ENCODE data around the gene ITPKC. TPM values are rescaled to one million over a fixed set of nuclear protein-coding genes. Genes with fewer than 3 reads are reported as not detected.

ITPKC gene
- total and polyA plus RNA-seq, 10 of the 15 experiments (the other 5 are each of a cell fraction or from before 2014, with no cell fraction given): 0.03 to 6.4 (median 3.5) TPM

GRCh38 chr19:40690050-40690692 lies 26.7 kb upstream of the ITPKC start, which contains the start of gene NUMBL:
TSS of gene NUMBL (minus strand) at chr19:40690651. CDS start at chr19:40690483, 168 bp downstream.
- in situ Hi-C loops (cut with MboI) (no loop called here), intact Hi-C loops (cut with micrococcal nuclease; ENCODE audit: unreplicated experiment) (no loop called here)
- Histone ChIP-seq H3K4me1 (ENCODE audit: control insufficient read depth, insufficient read depth, low read length) (peaks cover 26% of the 10 kb centered on the region), H3K36me3 (ENCODE audit: control insufficient read depth in 2 of 2, insufficient read depth in 2 of 2, low read length in 1 of 2) (no peaks in the 10 kb centered on the region; a peak in 1 of 4 replicates), H3K9ac (ENCODE audit: control insufficient read depth, insufficient read depth, low read length) (peak within 1 kb of the TSS; percentile 69), H4K20me1 (ENCODE audit: control insufficient read depth, insufficient read depth) (no peaks in the 10 kb centered on the region), H3K27me3 (replicated peaks in 1 of 2; ENCODE audit: control insufficient read depth in 2 of 2, insufficient read depth in 2 of 2, low read length in 1 of 2) (no peaks in the 10 kb centered on the region), H3K4me2 (ENCODE audit: control insufficient read depth, insufficient read depth) (peak within 1 kb of the TSS; percentile 95), H3K79me2 (ENCODE audit: control insufficient read depth, insufficient read depth, low read length) (no peaks in the 10 kb centered on the region), H2AFZ (ENCODE audit: control insufficient read depth, low read depth, low read length) (peak within 1 kb of the TSS; percentile 81), H3K9me3 (replicated peaks; ENCODE audit: control insufficient read depth, insufficient read depth, low read length) (no peaks in the 10 kb centered on the region), H3K27ac (ENCODE audit: control insufficient read depth, insufficient read depth) (peak within 1 kb of the TSS; percentile 72), H3K4me3 (peak within 1 kb of the TSS; percentile 92)
- ATAC-seq (peak; percentile 62), FAIRE-seq (no peak), DNase-seq (ENCODE audit: low read depth, low spot score) (no peak)
- no TSS peak for BruUV-seq (replicated peaks)
- POLR2A ChIA-PET: interaction anchor here (0.5 to 1.9 kb wide), 7 partner anchors 24 to 109 kb away, joined by 3 to 10 read pairs (median 6); partner anchors contain the start of genes ACTMAP, EGLN2 and SNRPA
- WGBS (ENCODE audit: insufficient coverage, insufficient replicate concordance, low lambda C conversion rate, missing lambda C conversion rate): 9% methylated on average over 22 of the region's 50 CpGs
- CTCF ChIA-PET: interaction anchor here (0.9 to 1.4 kb wide), 3 partner anchors 27 to 130 kb away, joined by 3 to 4 read pairs (median 4); partner anchors contain the start of gene RAB4B
- SMC1A ChIA-PET (ENCODE audit: uncharacterized antibody, unreplicated experiment): interaction anchor here (0.7 to 1.3 kb wide), 2 partner anchors 89 to 130 kb away, joined by 4 read pairs; no protein-coding TSS in a partner anchor
- RAD21 ChIA-PET (ENCODE audit: unreplicated experiment): interaction anchor here (0.7 to 1.7 kb wide), 7 partner anchors 15 to 573 kb away, joined by 3 to 6 read pairs (median 4); partner anchors contain the start of genes ACTMAP, RAB4B and SNRPA
- TF ChIP-seq POLR2AphosphoS5 (IDR thresholded peaks at IDR 0.05; ENCODE audit: low read length) (no peak), NR2C1 (IDR thresholded peaks at IDR 0.05) (0 out of 2 replicates have a peak, but pooled peaks have one; percentile 19), TCF12 (IDR thresholded peaks at IDR 0.05; ENCODE audit: low read depth, low read length) (0 out of 2 replicates have a peak, but pooled peaks have one; percentile 3), BHLHE40 (IDR thresholded peaks at IDR 0.05; ENCODE audit: borderline replicate concordance in 1 of 2, low read depth in 2 of 2, low read length in 1 of 2) (peak in 1 of 2 experiments; percentile 82; a peak in 2 of 4 replicates), DPF2 (IDR thresholded peaks at IDR 0.05) (peak; percentile 47), ATF3 (IDR thresholded peaks at IDR 0.05; ENCODE audit: borderline replicate concordance, extremely low read depth, low read depth, low read length) (no peak), EGR1 (IDR thresholded peaks at IDR 0.05; ENCODE audit: borderline replicate concordance in 1 of 2, low read depth in 2 of 2, low read length in 2 of 2) (peak in 1 of 2 experiments; percentile 75; a peak in 1 of 3 replicates), LARP7 (IDR thresholded peaks at IDR 0.05) (peak; percentile 41; the same call in 1 of the 2 replicates), SIN3A (IDR thresholded peaks at IDR 0.05; ENCODE audit: low read depth, low read length) (0 out of 2 replicates have a peak, but pooled peaks have one; percentile 38), NBN (IDR thresholded peaks at IDR 0.05) (no peak), IKZF1 (conservative IDR thresholded peaks at IDR 0.05) (peak; percentile 46; the same call in 1 of the 2 replicates)
- TF ChIP-seq, protein P1, sequence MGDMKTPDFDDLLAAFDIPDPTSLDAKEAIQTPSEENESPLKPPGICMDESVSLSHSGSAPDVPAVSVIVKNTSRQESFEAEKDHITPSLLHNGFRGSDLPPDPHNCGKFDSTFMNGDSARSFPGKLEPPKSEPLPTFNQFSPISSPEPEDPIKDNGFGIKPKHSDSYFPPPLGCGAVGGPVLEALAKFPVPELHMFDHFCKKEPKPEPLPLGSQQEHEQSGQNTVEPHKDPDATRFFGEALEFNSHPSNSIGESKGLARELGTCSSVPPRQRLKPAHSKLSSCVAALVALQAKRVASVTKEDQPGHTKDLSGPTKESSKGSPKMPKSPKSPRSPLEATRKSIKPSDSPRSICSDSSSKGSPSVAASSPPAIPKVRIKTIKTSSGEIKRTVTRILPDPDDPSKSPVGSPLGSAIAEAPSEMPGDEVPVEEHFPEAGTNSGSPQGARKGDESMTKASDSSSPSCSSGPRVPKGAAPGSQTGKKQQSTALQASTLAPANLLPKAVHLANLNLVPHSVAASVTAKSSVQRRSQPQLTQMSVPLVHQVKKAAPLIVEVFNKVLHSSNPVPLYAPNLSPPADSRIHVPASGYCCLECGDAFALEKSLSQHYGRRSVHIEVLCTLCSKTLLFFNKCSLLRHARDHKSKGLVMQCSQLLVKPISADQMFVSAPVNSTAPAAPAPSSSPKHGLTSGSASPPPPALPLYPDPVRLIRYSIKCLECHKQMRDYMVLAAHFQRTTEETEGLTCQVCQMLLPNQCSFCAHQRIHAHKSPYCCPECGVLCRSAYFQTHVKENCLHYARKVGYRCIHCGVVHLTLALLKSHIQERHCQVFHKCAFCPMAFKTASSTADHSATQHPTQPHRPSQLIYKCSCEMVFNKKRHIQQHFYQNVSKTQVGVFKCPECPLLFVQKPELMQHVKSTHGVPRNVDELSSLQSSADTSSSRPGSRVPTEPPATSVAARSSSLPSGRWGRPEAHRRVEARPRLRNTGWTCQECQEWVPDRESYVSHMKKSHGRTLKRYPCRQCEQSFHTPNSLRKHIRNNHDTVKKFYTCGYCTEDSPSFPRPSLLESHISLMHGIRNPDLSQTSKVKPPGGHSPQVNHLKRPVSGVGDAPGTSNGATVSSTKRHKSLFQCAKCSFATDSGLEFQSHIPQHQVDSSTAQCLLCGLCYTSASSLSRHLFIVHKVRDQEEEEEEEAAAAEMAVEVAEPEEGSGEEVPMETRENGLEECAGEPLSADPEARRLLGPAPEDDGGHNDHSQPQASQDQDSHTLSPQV (IDR thresholded peaks at IDR 0.05): no peak
- TF ChIP-seq, protein P2, sequence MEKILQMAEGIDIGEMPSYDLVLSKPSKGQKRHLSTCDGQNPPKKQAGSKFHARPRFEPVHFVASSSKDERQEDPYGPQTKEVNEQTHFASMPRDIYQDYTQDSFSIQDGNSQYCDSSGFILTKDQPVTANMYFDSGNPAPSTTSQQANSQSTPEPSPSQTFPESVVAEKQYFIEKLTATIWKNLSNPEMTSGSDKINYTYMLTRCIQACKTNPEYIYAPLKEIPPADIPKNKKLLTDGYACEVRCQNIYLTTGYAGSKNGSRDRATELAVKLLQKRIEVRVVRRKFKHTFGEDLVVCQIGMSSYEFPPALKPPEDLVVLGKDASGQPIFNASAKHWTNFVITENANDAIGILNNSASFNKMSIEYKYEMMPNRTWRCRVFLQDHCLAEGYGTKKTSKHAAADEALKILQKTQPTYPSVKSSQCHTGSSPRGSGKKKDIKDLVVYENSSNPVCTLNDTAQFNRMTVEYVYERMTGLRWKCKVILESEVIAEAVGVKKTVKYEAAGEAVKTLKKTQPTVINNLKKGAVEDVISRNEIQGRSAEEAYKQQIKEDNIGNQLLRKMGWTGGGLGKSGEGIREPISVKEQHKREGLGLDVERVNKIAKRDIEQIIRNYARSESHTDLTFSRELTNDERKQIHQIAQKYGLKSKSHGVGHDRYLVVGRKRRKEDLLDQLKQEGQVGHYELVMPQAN (conservative IDR thresholded peaks at IDR 0.05): peak; percentile 65; the same call in 1 of the 2 replicates

Measured in GM12878 (cell line).